Effector CD4-positive, alpha-beta T cell (primary cell): ENCODE data around the gene ELF2.
"Not testable (repeated sequence)": the region's sequence is repeated elsewhere in the genome, so short reads cannot be mapped to it uniquely, and the experiment has no call there.

Source experiments
- DNase-seq: peaks from one replicate; pipeline ENCODE4 v3.0.0-alpha.2; 2020
- total RNA-seq: gene quantifications from one replicate; lab custom pipeline; 2026; lab: John Stamatoyannopoulos, UW

ELF2 gene
- 104 reads per million, percentile 83 among the genes with 10 or more reads in this experiment for total RNA-seq

DNA sequence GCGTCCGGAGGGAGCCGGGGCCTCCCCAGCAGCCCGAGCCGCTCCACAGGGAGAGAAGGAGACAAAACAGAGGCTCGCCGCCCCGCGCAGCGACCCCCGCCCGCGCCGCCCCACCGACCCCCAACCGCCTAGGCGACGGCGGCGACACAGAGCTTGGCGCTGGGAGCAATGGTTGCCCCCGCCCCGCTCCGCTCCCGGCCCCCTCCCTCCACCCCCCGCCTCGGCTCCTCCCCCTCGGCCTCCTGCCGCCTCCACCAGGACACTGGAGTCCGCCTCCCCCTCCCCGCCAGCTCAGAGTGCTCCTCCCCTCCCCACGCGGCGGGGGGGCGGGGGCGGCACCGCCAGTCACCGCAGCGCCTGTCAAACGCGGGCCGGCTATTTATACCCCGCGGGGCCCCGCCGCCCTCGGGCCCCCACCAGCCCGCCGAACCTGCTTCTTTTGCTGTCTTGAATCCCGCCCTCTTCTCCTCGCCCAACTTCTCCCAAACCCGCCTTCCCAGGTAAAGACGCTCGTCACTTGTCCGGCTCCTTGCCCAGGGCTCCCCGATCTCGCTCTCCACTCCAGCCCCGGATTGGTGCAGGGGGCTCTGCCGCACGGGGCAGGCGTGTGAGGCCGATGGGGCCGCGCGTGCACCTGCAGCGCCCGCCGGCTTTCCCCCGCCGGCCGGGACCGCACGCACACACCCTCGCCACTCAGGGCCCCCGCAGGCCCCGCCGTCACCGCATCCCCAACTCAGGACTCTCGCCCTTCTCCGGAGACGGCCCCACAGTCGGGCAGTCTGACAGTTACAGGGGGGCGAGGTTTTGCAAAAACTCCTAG, at the start of gene ELF2:
Gene ELF2 (minus strand): TSS at position 170 of the 820 bp plus-strand sequence. CDS start 39,517 bp downstream, outside the sequence.
- peak; percentile 78 for DNase-seq

DNA sequence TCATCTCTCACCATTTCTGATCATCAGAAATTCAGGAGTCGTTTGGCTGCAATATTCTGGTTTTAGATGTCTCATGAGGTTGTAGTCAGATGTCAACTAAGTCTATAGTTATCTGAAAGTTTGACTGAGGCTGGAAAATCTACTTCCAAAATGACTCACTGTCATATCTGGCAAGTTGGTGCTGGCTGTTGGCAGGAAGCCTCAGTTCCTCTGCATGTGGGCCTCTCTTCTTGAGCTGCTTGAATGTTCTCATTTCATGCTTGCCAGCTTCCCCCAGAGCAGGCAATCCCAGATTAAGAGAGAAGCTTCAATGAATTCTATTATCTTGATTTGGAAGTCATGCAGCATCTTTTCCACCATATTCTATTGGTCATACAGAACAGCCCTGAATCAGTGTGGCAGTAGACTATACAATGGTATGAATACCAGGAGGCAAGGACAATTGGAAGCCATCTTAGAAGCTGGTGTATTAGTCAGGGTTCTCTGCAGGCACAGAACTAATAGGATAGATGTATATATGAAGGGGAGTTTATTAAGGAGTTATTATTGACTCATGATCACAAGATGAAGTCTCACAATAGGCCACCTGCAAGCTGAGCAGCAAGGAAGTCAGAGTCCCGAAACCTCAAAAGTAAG, 46.8 kb upstream of the ELF2 start:
- no peak for DNase-seq

DNA sequence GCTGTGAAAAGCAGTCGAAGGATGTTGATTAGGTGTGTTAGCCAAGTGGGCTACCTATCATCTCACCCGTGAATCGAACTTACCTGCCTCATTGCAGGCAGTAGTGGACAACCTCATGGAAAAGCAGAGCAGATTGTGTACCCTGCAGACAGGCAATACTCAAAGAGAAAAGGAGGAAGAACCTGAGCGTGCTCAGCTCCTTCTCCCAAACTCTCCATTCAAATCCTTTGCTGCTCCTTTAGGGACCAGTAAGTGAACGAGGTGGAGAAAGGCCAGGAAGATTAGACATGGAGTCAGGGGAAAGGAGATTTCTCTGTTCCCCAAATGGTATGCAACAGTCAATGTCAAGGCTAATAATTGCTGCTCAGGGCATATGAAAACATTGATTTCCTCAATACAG, 45.2 kb upstream of the ELF2 start:
- no peak for DNase-seq

DNA sequence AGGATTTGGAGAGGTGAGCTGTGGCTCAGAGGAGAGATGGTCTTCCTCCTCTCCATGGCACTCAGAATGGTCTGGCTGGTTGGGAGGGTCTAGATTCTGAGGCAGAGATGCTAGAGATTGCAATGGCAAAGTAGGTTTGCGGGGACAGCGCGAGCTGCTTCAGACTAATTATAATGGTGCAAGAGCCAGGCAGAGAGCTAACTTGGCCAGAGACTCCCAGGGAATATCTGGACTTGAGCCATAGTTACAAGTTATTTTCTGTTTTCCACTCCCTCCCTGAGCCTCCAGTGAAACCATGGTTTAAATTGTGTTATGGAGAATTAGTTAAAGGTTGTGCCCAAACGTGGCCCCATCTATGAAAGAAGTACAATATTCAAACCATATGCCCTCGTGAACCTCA, 44.7 kb upstream of the ELF2 start:
- DNase-seq = no peak

DNA sequence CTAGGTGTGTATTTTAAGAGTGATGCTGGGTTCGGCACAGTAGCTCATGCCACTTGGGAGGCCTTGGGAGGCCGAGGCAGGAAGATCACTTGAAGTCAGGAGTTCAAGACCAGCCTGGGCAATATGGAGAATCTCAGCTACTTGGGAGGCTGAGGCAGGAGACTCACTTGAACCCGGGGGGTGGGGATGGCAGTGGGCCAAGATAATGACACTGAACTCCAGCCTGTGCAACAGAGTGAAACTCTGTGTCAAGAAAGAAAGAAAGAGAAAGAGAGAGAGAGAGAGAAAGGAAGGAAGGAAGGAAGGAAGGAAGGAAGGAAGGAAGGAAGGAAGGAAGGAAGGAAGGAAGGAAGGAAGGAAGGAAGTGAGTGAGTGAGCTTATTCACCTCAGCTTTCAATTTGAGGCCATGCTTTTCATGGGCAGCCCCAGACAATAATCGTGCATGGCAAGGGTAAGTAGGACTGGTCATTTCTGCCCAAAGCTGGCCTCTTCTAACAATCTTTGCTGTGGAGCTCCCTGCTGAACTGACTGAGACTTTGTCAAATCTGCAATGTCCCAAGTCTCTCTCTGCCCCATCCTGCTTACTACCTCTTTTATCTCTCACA, 42.5 kb upstream of the ELF2 start:
- no peak for DNase-seq

DNA sequence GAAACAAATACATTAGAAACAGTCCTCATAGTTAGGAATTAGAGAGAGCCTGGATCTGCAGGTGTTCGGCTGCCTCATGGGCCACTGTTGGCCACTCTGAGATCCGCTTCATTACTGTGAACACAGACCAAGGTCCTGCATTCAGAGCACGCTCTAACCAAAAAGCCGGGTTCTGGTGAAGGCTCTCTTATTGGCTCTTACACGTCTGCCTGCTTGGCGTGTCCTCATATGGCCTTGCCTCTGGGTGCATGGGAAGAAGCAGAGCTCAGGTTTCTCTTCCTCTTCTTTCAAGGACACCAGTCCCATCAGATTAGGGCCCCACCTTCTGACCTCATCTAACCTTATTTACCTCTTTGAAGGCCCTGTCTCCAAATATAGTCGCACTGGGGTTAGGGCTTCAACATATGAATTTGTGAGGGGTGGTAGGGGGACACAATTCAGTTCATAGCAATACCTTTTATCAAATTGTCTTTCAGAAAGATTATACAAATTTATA, 37.1 kb upstream of the ELF2 start:
- no peak for DNase-seq

DNA sequence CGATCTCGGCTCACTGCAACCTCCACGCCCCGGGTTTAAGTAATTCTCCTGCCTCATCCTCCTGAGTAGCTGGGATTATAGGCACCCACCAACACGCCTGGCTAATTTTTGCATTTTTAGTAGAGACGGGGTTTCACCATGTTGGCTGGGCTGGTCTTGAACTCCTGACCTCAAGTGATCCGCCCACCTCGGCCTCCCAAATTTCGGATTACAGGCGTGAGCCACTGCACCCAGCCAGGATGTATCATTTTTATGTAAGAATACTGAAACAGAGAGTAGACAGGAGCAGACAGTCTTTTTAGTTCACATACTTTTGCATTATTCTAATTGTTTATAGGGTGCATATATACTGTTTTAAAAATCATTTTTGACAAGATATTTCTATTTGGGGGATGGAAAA, 36.6 kb upstream of the ELF2 start:
- not testable (repeated sequence) for DNase-seq

DNA sequence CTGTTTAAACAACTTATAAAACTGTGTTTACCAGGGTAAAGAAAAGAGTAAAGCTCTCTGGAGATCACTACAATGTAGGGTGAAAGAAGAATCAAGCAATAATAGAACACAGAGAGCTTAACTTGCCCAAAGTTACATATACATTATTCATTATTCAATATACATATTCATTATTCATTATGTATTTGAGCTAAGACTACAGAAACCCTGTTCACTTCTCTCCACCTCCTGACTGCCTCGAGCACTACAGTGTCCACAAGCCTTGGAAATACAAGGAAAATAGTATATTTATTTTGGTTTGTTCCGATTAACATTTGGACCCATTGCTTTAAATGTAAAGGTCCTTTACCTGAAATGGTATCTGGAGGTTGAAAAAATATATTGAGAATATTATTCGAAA, 35.9 kb upstream of the ELF2 start:
- DNase-seq = no peak

DNA sequence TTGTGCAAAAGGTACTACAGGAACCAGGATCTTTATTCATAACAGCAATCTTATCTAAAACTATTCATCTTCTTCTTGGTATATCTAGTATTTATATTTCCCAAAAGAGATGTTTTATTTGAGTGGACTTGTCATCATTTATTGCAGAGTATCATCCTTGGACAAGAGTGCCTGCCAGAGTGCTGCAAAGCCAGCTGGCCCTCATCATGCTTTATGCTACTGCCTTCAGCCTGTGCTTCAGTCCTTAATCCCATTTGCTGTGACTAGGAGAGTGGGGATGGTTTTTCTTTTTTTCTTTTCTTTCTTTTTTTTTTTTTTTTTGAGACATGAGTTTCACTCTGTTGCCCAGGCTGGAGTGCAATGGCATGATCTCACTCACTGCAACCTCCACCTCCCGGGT, 33.5 kb upstream of the ELF2 start:
- DNase-seq = no peak

DNA sequence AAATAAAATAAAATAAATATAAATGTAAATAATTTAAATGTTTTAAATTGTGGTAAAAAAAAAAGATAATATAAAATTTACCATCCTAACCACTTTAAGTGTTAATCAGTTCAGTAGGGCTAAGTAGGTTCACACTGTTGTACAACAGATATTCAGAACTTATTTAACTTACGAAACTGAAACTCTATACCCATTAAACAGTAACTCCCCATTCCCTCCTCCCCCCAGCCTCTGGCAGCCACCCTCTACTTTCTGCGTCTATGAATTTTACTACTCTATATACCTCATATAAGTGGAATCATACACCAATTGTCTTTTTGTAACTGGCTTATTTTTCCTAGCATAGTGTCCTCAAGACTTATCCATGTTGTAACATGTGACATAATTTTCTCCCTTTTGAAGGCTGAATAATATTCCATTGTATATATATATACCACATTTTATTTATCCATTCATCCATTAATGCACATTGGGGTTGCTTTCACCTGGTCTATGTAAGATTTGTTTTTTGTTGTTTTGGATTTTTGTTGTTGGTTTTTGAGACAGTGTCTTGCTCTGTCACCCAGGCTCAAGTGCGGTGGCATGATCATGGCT, 32.5 kb upstream of the ELF2 start:
- no peak for DNase-seq

DNA sequence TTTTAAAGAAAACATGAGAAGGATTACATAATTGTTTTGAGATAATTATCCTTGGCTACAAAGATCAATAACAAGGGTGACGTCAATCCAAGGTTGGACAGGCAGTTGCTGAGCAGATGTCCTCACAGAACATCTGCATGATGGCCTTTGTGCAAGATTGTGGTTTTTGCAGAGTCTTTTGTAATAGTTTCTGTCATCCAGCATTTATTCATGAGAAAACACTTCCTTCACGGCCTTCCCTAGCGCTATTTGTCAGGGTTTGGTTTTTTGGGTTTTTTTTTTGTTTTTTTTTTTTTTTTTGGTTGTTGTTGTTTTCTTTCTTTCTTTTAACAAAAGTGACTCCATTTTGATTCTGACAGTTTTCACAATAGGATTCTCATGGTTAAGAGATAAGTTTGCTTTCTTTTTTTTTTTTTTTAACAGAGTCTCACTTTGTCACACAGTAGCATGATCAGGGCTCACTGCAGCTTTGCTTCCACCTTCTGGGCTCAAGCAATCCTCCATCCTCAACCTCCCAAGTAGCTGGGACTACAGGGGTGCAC, 31.5 kb upstream of the ELF2 start:
- DNase-seq = no peak

DNA sequence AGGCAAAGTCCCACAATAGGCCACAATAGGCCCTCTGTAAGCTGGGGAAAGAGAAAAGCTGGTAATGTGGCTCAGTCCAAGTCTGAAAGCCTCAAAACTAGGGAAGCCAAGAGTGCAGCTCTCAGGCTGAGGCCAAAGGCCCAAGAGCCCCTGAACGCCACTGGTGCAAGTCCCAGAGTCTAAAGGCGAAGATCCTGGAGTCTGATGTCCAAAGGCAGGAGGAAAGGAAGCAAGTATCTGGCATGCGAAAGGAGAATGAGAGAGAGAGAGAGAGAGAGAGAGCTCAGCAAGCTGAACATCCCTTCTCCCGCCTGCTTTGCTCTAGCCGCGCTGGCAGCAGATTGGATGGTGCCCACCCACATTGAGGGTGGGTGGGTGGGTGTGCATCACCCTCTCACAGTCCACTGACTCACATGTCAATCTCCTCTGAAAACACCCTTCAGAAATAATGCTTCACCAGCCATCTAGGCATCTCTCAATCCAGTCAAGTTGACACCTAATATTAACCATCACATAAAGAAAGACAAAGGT, 30.9 kb upstream of the ELF2 start:
- no peak for DNase-seq

DNA sequence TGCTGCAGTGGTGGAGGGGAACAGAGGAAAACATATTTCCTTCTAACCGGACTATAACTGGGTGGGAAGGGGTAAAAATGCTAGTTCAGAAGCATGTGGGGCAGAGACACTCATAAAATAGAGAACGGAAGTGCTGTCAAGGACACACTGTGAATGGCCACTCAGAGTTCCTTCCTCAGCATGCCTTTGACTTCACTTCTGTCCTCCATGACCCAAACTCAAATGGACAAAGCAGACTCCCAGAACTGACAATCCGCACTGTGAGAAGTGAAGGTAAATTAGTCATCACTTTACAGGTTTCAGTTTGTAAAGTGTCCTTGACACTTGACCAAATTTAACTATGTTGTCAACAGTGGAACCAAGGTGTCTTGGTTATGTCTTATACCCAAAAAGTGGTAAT, 30.2 kb upstream of the ELF2 start:
- no peak for DNase-seq

DNA sequence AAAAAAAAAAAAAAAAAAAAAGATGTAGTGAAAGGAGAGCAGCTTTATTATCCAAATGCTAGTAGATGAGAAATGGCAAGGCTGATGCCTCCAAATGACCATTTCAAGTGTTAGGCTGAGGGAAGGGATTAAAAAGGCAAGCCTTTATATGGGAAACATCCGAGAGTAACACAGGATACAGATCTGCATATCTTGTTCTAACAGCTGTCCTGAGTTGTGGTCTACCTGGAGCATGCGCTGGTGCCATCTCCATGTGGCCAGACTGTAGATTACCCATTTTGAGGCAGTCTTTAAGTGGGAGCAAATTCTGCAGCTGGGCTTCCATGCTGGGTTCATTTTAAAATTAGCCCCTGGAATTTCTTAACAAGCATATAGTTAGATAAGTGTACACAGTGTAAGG, 26.0 kb upstream of the ELF2 start:
- DNase-seq = no peak

DNA sequence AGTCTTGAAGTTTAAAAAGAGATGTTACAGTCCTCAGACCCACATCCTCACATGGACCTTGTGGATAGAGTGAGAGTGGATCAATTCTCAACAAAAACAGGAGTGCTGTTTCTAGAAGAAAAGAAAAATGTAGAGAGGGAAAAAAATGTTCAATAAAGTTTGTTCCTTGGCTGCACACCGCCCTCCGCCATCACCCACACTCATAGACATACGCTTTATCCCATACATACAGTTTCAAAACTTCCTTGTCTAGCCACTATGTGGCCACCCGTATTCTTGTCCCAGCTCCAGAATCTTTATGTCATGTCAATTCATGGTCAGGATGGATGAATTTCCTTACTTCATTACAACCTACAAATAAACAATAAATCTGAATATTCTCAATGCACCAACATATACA, 23.5 kb upstream of the ELF2 start:
- DNase-seq = no peak

DNA sequence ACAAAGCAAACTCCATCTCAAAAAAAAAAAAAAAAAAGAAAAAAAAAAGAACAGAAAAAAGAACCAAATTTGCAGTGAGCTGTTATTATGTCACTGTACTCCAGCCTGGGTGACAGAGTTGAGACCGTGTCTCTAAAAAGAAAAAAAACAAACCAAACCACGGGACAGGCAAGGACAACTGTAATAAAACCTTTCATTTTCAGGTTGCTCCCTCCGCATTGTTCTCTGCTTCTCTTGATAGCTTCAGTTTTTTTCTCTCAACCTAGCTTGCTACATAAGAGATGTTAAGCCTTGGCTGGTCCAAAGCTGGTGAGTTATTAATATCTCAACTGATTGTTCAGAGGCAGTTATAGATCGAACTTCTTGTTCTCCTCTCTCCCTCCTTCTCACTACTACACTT, 23.1 kb upstream of the ELF2 start:
- DNase-seq = no peak

DNA sequence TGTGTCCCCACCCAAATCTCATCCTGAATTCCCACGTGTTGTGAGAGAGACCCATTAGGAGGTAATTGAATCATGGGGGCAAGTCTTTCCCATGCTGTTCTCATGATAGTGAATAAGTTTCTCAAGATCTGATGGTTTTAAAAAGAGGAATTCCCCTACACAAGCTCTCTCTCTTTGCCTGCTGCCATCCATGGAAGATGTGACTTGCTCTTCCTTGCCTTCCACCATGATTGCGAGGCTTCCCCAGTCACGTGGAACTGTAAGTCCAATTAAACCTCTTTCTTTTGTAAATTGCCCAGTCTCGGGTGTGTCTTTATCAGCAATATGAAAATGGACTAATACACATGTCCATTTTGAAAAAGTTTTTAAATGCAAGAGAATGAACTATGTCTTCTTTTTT, 20.2 kb upstream of the ELF2 start:
- DNase-seq = not testable (repeated sequence)

DNA sequence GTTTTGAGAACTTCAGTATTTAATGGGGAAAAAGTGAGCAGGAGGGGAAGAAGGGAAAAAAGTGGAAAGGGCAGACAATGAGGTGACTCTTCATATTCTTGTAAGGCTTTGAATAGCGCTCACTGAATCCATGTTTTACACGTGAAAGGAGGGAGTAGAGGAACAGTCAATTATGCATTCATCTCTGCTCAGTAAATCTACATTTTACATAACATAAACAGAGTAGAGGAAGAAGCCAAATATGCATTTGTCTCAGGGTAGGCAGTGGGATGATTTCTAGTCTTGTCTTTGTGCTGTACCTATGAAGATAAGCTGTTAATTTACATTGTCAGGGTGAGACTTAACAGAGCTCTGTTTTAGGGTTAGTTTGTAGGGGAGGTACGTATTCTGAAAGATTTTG, 19.4 kb upstream of the ELF2 start:
- DNase-seq = no peak

DNA sequence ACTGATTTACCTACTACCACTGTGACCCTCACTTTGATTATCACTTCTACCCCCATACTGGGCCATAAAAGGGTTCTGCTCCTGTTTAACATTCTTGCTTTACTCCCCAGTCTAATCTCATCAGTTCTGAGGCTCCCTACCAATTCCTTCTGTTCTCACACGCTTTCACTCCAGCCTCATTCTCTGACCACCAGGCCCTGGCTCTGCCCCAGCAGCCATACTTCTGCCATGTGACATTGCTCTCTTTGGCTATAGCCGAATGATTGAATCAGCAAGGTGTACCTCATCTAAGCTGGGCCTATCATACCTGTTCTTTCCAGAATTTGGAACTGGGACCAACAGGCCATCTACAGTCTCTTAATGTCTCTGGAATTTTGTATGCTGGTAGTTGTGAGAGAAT, 14.4 kb upstream of the ELF2 start:
- no peak for DNase-seq

DNA sequence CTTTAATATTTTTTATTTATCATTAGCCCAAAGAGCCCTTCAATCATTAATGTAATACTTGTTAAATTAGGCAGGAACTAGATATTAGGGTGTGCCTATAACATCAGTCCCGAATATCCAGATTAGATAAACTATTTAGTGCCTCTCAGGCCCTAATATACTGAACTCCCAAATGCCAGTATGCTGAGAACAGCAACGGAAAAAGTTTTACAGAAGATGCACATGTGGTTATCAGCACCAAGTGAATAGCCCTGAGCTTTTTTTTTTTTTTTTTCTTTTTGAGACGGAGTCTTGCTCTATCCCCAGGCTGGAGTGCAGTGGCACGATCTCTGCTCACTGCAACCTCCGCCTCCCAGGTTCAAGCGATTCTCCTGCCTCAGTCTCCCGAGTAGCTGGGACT, 13.0 kb upstream of the ELF2 start:
- DNase-seq = no peak

DNA sequence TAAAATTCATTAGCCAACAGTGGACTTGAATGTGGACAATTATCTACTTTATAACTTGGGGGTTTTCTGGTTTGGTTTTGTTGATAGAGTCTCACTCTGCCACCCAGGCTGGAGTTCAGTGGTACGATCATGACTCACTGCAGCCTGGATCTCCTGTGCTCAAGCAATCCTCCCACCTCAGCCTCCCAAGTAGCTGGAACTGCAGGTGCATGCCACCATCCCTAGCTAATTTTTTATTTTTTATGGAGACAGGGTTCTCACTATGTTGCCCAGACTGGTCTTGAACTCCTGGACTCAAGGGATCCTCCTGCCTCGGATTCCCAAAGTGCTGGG, 12.4 kb upstream of the ELF2 start:
- DNase-seq = no peak

DNA sequence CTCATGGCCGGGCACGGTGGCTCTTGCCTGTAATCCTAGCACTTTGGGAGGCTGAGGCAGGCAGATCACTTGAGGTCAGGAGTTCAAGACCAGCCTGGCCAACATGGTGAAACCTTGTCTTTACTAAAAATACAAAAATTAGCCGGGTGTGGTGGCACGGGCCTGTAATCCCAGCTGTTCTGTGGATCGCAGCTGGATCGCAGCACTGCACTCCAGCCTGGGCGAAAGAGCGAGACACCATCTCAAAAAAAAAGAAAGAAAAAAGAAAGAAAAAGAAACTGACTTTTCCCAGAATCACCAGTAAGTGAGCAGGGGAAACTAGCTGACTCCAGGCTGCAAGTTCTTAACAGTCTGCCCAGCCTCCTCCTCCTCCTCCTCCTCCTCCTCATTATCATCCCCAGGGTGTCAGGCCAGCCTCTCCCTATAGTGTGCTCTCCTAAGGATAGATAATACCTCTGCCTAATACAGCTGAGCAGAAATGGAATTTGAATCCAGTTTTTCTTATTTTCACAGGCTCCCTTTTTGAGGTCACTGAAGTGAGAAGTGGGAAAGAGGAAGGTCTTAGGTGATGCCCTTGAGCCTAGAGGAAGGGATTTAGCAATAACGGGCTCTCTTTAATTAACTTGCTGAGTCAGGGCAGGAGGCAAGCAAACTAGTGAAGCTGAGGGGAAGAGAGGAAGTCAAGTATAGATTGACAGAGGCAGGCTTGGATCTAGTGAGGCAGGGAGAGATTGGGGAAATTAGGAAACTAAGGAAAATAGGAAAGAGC, 11.8 kb upstream of the ELF2 start:
- DNase-seq = no peak
